ENCODE data around the gene RNF215.

The RNF215 gene

GRCh38 chr22:30373331-30374325 is 13.6 kb downstream of the RNF215 start:
- TF ChIP-seq CTCF (IDR thresholded peaks at IDR 0.05; ENCODE audit: low read depth, low read length) (no peak), POLR2A (IDR thresholded peaks at IDR 0.05; ENCODE audit: extremely low read depth, insufficient read length) (no peak), MYC (IDR thresholded peaks at IDR 0.05; ENCODE audit: low read depth, low read length) (no peak), MAX (IDR thresholded peaks at IDR 0.05; ENCODE audit: low read depth, low read length) (no peak)
- no peak overlapping the region for H3K4me3 ChIP-seq (ENCODE audit: low read depth, low read length)
- DNase-seq (ENCODE audit: low read depth), result no peak

GRCh38 chr22:30372915-30373314 is 14.3 kb downstream of the RNF215 start:
- TF ChIP-seq POLR2A (IDR thresholded peaks at IDR 0.05; ENCODE audit: extremely low read depth, insufficient read length), result no peak
- no peak for TF ChIP-seq MYC (IDR thresholded peaks at IDR 0.05; ENCODE audit: low read depth, low read length)
- TF ChIP-seq MAX (IDR thresholded peaks at IDR 0.05; ENCODE audit: low read depth, low read length), result no peak
- no peak for TF ChIP-seq CTCF (IDR thresholded peaks at IDR 0.05; ENCODE audit: low read depth, low read length)
- no peak overlapping the region for H3K4me3 ChIP-seq (ENCODE audit: low read depth, low read length)
- DNase-seq (ENCODE audit: low read depth), result peak; percentile 72

GRCh38 chr22:30371981-30372380 is 15.2 kb downstream of the RNF215 start:
- no peak overlapping the region for H3K4me3 ChIP-seq (ENCODE audit: low read depth, low read length)
- no peak for DNase-seq (ENCODE audit: low read depth)
- TF ChIP-seq POLR2A (IDR thresholded peaks at IDR 0.05; ENCODE audit: extremely low read depth, insufficient read length) (no peak), MYC (IDR thresholded peaks at IDR 0.05; ENCODE audit: low read depth, low read length) (no peak), CTCF (IDR thresholded peaks at IDR 0.05; ENCODE audit: low read depth, low read length) (no peak), MAX (IDR thresholded peaks at IDR 0.05; ENCODE audit: low read depth, low read length) (no peak)

GRCh38 chr22:30371321-30371720 is 15.9 kb downstream of the RNF215 start:
- DNase-seq (ENCODE audit: low read depth), result no peak
- no peak overlapping the region for H3K4me3 ChIP-seq (ENCODE audit: low read depth, low read length)
- TF ChIP-seq CTCF (IDR thresholded peaks at IDR 0.05; ENCODE audit: low read depth, low read length), result no peak
- no peak for TF ChIP-seq POLR2A (IDR thresholded peaks at IDR 0.05; ENCODE audit: extremely low read depth, insufficient read length)
- no peak for TF ChIP-seq MYC (IDR thresholded peaks at IDR 0.05; ENCODE audit: low read depth, low read length)
- TF ChIP-seq MAX (IDR thresholded peaks at IDR 0.05; ENCODE audit: low read depth, low read length), result no peak

- no peak overlapping the region for H3K4me3 ChIP-seq (ENCODE audit: low read depth, low read length)
- DNase-seq (ENCODE audit: low read depth), result no peak
Observed at GRCh38 chr22:30370641-30371230, 16.5 kb downstream of the RNF215 start.

More at GRCh38 chr22:30370641-30371230, 16.5 kb downstream of the RNF215 start:
- TF ChIP-seq CTCF (IDR thresholded peaks at IDR 0.05; ENCODE audit: low read depth, low read length), result no peak
- TF ChIP-seq POLR2A (IDR thresholded peaks at IDR 0.05; ENCODE audit: extremely low read depth, insufficient read length), result no peak
